ENCODE data around the gene FBXO8. TPM values are rescaled to one million over a fixed set of nuclear protein-coding genes. Genes with fewer than 3 reads are reported as not detected.

FBXO8 gene
- total RNA-seq, 2 experiments from 2014 or later: 12.6 to 12.7 TPM

- Histone ChIP-seq H3K27ac (ENCODE audit: low read depth, low read length, poor library complexity, severe bottlenecking) (no peak overlapping the region), H3K9me3 (ENCODE audit: low read length) (no peaks in the 10 kb centered on the region), H4K20me1 (ENCODE audit: insufficient read depth, low read length) (no peaks in the 10 kb centered on the region), H3K4me2 (ENCODE audit: low read length) (no peak overlapping the region), H2AFZ (ENCODE audit: low read length) (no peak overlapping the region), H3K4me3 (ENCODE audit: low read depth, low read length, poor library complexity, severe bottlenecking) (no peak overlapping the region), H3K36me3 (ENCODE audit: insufficient read depth, low read length) (no peaks in the 10 kb centered on the region), H3K4me1 (ENCODE audit: insufficient read depth, low read length, poor library complexity, severe bottlenecking) (no peaks in the 10 kb centered on the region), H3K9me2 (ENCODE audit: insufficient read depth, low read length) (no peaks in the 10 kb centered on the region), H3K79me2 (ENCODE audit: insufficient read depth, low read depth, low read length) (no peaks in the 10 kb centered on the region; the same call in 1 of the 2 replicates)
- no peak for TF ChIP-seq EZH2phosphoT487 (IDR thresholded peaks at IDR 0.05; ENCODE audit: borderline replicate concordance, low read depth, low read length)
- no peak for TF ChIP-seq CTCF (conservative IDR thresholded peaks at IDR 0.05; ENCODE audit: low read length)
- BruUV-seq (replicated peaks): no TSS peak
- POLR2A ChIA-PET: interaction anchor here (0.6 kb wide), 1 partner anchor 576 kb away, joined by 4 read pairs; no protein-coding TSS in a partner anchor
- intact Hi-C loops (cut with micrococcal nuclease; ENCODE audit: unreplicated experiment): no loop called here
- no peak for DNase-seq (ENCODE audit: low spot score)
- CTCF ChIA-PET (ENCODE audit: unreplicated experiment): no interaction called here
Observed at GRCh38 chr4:174260099-174260498, 23.4 kb downstream of the FBXO8 start.

- Histone ChIP-seq H4K20me1 (ENCODE audit: insufficient read depth, low read length) (no peaks in the 10 kb centered on the region), H3K9me2 (ENCODE audit: insufficient read depth, low read length) (no peaks in the 10 kb centered on the region), H3K27ac (ENCODE audit: low read depth, low read length, poor library complexity, severe bottlenecking) (no peak overlapping the region), H2AFZ (ENCODE audit: low read length) (no peak overlapping the region), H3K36me3 (ENCODE audit: insufficient read depth, low read length) (no peaks in the 10 kb centered on the region), H3K9me3 (ENCODE audit: low read length) (no peaks in the 10 kb centered on the region), H3K79me2 (ENCODE audit: insufficient read depth, low read depth, low read length) (no peaks in the 10 kb centered on the region; the same call in 1 of the 2 replicates), H3K4me1 (ENCODE audit: insufficient read depth, low read length, poor library complexity, severe bottlenecking) (no peaks in the 10 kb centered on the region), H3K4me3 (ENCODE audit: low read depth, low read length, poor library complexity, severe bottlenecking) (no peak overlapping the region), H3K4me2 (ENCODE audit: low read length) (no peak overlapping the region)
- no peak for DNase-seq (ENCODE audit: low spot score)
- BruUV-seq (replicated peaks): no TSS peak
- TF ChIP-seq EZH2phosphoT487 (IDR thresholded peaks at IDR 0.05; ENCODE audit: borderline replicate concordance, low read depth, low read length) (no peak), CTCF (conservative IDR thresholded peaks at IDR 0.05; ENCODE audit: low read length) (0 out of 2 replicates have a peak, but pooled peaks have one; percentile 30)
- POLR2A ChIA-PET: interaction anchor here (0.6 kb wide), 1 partner anchor 576 kb away, joined by 4 read pairs; no protein-coding TSS in a partner anchor
- CTCF ChIA-PET (ENCODE audit: unreplicated experiment): no interaction called here
- intact Hi-C loops (cut with micrococcal nuclease; ENCODE audit: unreplicated experiment): no loop called here
Observed at GRCh38 chr4:174259580-174259979, 23.9 kb downstream of the FBXO8 start.

- H3K4me3 ChIP-seq (ENCODE audit: low read depth, low read length, poor library complexity, severe bottlenecking): no peak overlapping the region
- no peaks in the 10 kb centered on the region for H3K36me3 ChIP-seq (ENCODE audit: insufficient read depth, low read length)
- no peak overlapping the region for H3K27ac ChIP-seq (ENCODE audit: low read depth, low read length, poor library complexity, severe bottlenecking)
- no peaks in the 10 kb centered on the region for H3K9me2 ChIP-seq (ENCODE audit: insufficient read depth, low read length)
- H4K20me1 ChIP-seq (ENCODE audit: insufficient read depth, low read length): no peaks in the 10 kb centered on the region
- H2AFZ ChIP-seq (ENCODE audit: low read length): no peak overlapping the region
- no peak overlapping the region for H3K4me2 ChIP-seq (ENCODE audit: low read length)
- H3K9me3 ChIP-seq (ENCODE audit: low read length): no peaks in the 10 kb centered on the region
- BruUV-seq (replicated peaks): no TSS peak
- no peaks in the 10 kb centered on the region for H3K79me2 ChIP-seq (ENCODE audit: insufficient read depth, low read depth, low read length)
- DNase-seq (ENCODE audit: low spot score): no peak
- TF ChIP-seq EZH2phosphoT487 (IDR thresholded peaks at IDR 0.05; ENCODE audit: borderline replicate concordance, low read depth, low read length) (no peak), CTCF (conservative IDR thresholded peaks at IDR 0.05; ENCODE audit: low read length) (no peak)
- ChIA-PET POLR2A (no interaction called here), CTCF (ENCODE audit: unreplicated experiment) (no interaction called here)
- H3K4me1 ChIP-seq (ENCODE audit: insufficient read depth, low read length, poor library complexity, severe bottlenecking): no peaks in the 10 kb centered on the region
- intact Hi-C loops (cut with micrococcal nuclease; ENCODE audit: unreplicated experiment): no loop called here
Observed at GRCh38 chr4:174256277-174256713, 27.2 kb downstream of the FBXO8 start.

Data from OCI-LY7 (cell line).